Spinal cord (tissue), 10 donors: ENCODE measurements around the gene NEUROG1. TPM values are rescaled to one million over a fixed set of nuclear protein-coding genes. Genes with fewer than 3 reads are reported as not detected.
A peak's percentile ranks its signal among the peaks of the same experiment; 100 is the strongest.

Experiments
- DNase-seq, 6 donors: peaks; one replicate each; pipeline versions ENCODE4 v3.0.0 to v3.0.0-alpha.2; 2013 to 2015; ENCODE audit warnings: low spot score in 6 of 6, low read depth in 4 of 6
- H3K27ac ChIP-seq: one replicate; pipeline ENCODE4 v1.5.1; 2013; ENCODE audit warnings: low read depth, low read length, control low read depth
- H3K27me3 ChIP-seq: one replicate; pipeline ENCODE4 v1.6.1; 2013; ENCODE audit warnings: low read length; ENCODE audit not compliant: control insufficient read depth, insufficient read depth
- H3K36me3 ChIP-seq: one replicate; pipeline ENCODE4 v1.6.1; 2013; ENCODE audit warnings: low read length; ENCODE audit not compliant: control insufficient read depth, insufficient read depth
- H3K4me1 ChIP-seq: one replicate; pipeline ENCODE4 v1.6.1; 2013; ENCODE audit warnings: low read length; ENCODE audit not compliant: control insufficient read depth, insufficient read depth
- H3K4me3 ChIP-seq: one replicate; pipeline ENCODE4 v1.5.1; 2013; ENCODE audit warnings: low read depth, low read length, control low read depth
- H3K9me3 ChIP-seq: one replicate; pipeline ENCODE4 v1.6.1; 2013; ENCODE audit warnings: low read length; ENCODE audit not compliant: control insufficient read depth, insufficient read depth
- WGBS: methylation state at CpG from one replicate; pipeline ENCODE4 v1.1.5; 2013; ENCODE audit warnings: missing lambda C conversion rate; ENCODE audit not compliant: insufficient coverage; 5-methylcytosine and 5-hydroxymethylcytosine counted together
- polyA plus RNA-seq, 2 donors: library from polyadenylated mRNA; unstranded; fragments of 120-200 nt; gene quantifications; one replicate each; pipeline ENCODE4 v1.2.1, GENCODE V29; 2013; ENCODE audit not compliant: insufficient read length in 2 of 2
- total RNA-seq, 2 donors: library from RNA; depleted of rRNA in 1 of 2; stranded (reverse); fragments of 120-200 nt in 1 of 2; fragments of >200 nt in 1 of 2; gene quantifications; one replicate each; pipeline versions ENCODE4 v1.2.3 to v1.2.4, GENCODE V29; 2013 to 2014
- donor health status: healthy.

Gene NEUROG1
- total and polyA plus RNA-seq, 4 donors, result 0.39 TPM; not detected in 3

- WGBS, result 84% methylated on average over 6 of the region's 9 CpGs
- no peak for DNase-seq
- H3K27me3 ChIP-seq, result peaks cover 14% of the 10 kb centered on the region
These were observed 36.1 kb upstream of the NEUROG1 start for GRCh38 chr5:135571902-135572301.

GRCh38 chr5:135571066-135571609 lies 35.4 kb upstream of the NEUROG1 start:
- Histone ChIP-seq H3K4me1 (peaks cover 17% of the 10 kb centered on the region), H3K4me3 (no peak overlapping the region), H3K36me3 (no peaks in the 10 kb centered on the region), H3K9me3 (no peaks in the 10 kb centered on the region), H3K27ac (no peak overlapping the region), H3K27me3 (peaks cover 7% of the 10 kb centered on the region)
- DNase-seq, result no peak
- WGBS, result 61% methylated on average over 8 of the region's 10 CpGs

More at GRCh38 chr5:135571902-135572301, 36.1 kb upstream of the NEUROG1 start:
- Histone ChIP-seq H3K4me3 (no peak overlapping the region), H3K27ac (no peak overlapping the region), H3K4me1 (peaks cover 17% of the 10 kb centered on the region), H3K9me3 (no peaks in the 10 kb centered on the region), H3K36me3 (no peaks in the 10 kb centered on the region)

GRCh38 chr5:135570453-135570764 lies 34.6 kb upstream of the NEUROG1 start:
- 58% methylated on average over 2 of the region's 3 CpGs for WGBS
- H3K27ac ChIP-seq, result no peak overlapping the region
- DNase-seq, result no peak
- H3K4me1 ChIP-seq, result peaks cover 17% of the 10 kb centered on the region
- H3K36me3 ChIP-seq, result no peaks in the 10 kb centered on the region
- H3K27me3 ChIP-seq, result peaks cover 3% of the 10 kb centered on the region
- no peak overlapping the region for H3K4me3 ChIP-seq
- no peaks in the 10 kb centered on the region for H3K9me3 ChIP-seq

GRCh38 chr5:135569755-135570452 lies 34.1 kb upstream of the NEUROG1 start:
- H3K9me3 ChIP-seq, result no peaks in the 10 kb centered on the region
- H3K36me3 ChIP-seq, result no peaks in the 10 kb centered on the region
- no peak overlapping the region for H3K27ac ChIP-seq
- peaks cover 17% of the 10 kb centered on the region for H3K4me1 ChIP-seq
- no peak overlapping the region for H3K4me3 ChIP-seq
- H3K27me3 ChIP-seq, result peaks cover 3% of the 10 kb centered on the region
- 54% methylated on average over 9 of the region's 10 CpGs for WGBS
- peak in 1 of 6 donors; percentile 32 for DNase-seq

- H3K4me1 ChIP-seq, result peaks cover 17% of the 10 kb centered on the region
- H3K27ac ChIP-seq, result no peak overlapping the region
- no peaks in the 10 kb centered on the region for H3K36me3 ChIP-seq
- no peak overlapping the region for H3K4me3 ChIP-seq
- H3K9me3 ChIP-seq, result no peaks in the 10 kb centered on the region
- H3K27me3 ChIP-seq, result peaks cover 3% of the 10 kb centered on the region
- no peak for DNase-seq
- 87% methylated on average over 5 of the region's 5 CpGs for WGBS
These were observed 33.2 kb upstream of the NEUROG1 start for GRCh38 chr5:135568923-135569360.

- Histone ChIP-seq H3K4me1 (peaks cover 17% of the 10 kb centered on the region), H3K4me3 (no peak overlapping the region), H3K9me3 (no peaks in the 10 kb centered on the region), H3K27me3 (peaks cover under 1% of the 10 kb centered on the region), H3K36me3 (no peaks in the 10 kb centered on the region), H3K27ac (no peak overlapping the region)
- 74% methylated on average over 6 of the region's 6 CpGs for WGBS
- DNase-seq, result peak in 1 of 6 donors; percentile 59
These were observed 32.5 kb upstream of the NEUROG1 start for GRCh38 chr5:135568246-135568645.

- Histone ChIP-seq H3K4me1 (peaks cover 17% of the 10 kb centered on the region), H3K4me3 (no peak overlapping the region), H3K36me3 (no peaks in the 10 kb centered on the region), H3K27ac (no peak overlapping the region), H3K27me3 (no peaks in the 10 kb centered on the region), H3K9me3 (no peaks in the 10 kb centered on the region)
- DNase-seq, result no peak
- WGBS, result 64% methylated on average over 4 of the region's 4 CpGs
These were observed 31.9 kb upstream of the NEUROG1 start for GRCh38 chr5:135567661-135568060.

GRCh38 chr5:135566422-135567400 lies 30.9 kb upstream of the NEUROG1 start:
- H3K4me1 ChIP-seq, result peaks cover 17% of the 10 kb centered on the region
- no peaks in the 10 kb centered on the region for H3K27me3 ChIP-seq
- no peak for DNase-seq
- no peak overlapping the region for H3K4me3 ChIP-seq
- no peaks in the 10 kb centered on the region for H3K9me3 ChIP-seq
- H3K36me3 ChIP-seq, result no peaks in the 10 kb centered on the region
- H3K27ac ChIP-seq, result no peak overlapping the region
- WGBS, result 96% methylated on average over 9 of the region's 16 CpGs

- peak in 1 of 6 donors; percentile 59 for DNase-seq
- WGBS, result 37% methylated on average over 8 of the region's 16 CpGs
- no peaks in the 10 kb centered on the region for H3K9me3 ChIP-seq
- H3K36me3 ChIP-seq, result no peaks in the 10 kb centered on the region
- H3K4me1 ChIP-seq, result peaks cover 21% of the 10 kb centered on the region
- H3K27ac ChIP-seq, result no peak overlapping the region
- no peaks in the 10 kb centered on the region for H3K27me3 ChIP-seq
- no peak overlapping the region for H3K4me3 ChIP-seq
These were observed 30.1 kb upstream of the NEUROG1 start for GRCh38 chr5:135565725-135566421.
